NCI-H748 (cell line): ENCODE results near the gene USP48.

Experiments
- DNase-seq: peaks from one replicate; lab custom pipeline; 2025; ENCODE audit not compliant: unreplicated experiment; lab: John Stamatoyannopoulos, UW

Gene USP48

GRCh38 chr1:21752186-21752585, 30.8 kb downstream of the USP48 start:
- DNase-seq = no peak

- no peak for DNase-seq
These were observed 31.7 kb downstream of the USP48 start for GRCh38 chr1:21751281-21751680.

GRCh38 chr1:21750841-21751240, 32.1 kb downstream of the USP48 start:
- no peak for DNase-seq

GRCh38 chr1:21749859-21750468, 33.0 kb downstream of the USP48 start:
- no peak for DNase-seq

- DNase-seq = no peak
These were observed 33.8 kb downstream of the USP48 start for GRCh38 chr1:21749109-21749508.

- DNase-seq = no peak
These were observed 39.5 kb downstream of the USP48 start for GRCh38 chr1:21743476-21743875.

- DNase-seq = no peak
These were observed 40.4 kb downstream of the USP48 start for GRCh38 chr1:21742578-21742977.

- DNase-seq = no peak
These were observed 41.7 kb downstream of the USP48 start for GRCh38 chr1:21741206-21741605.

- no peak for DNase-seq
These were observed 46.1 kb downstream of the USP48 start for GRCh38 chr1:21736876-21737275.

GRCh38 chr1:21736011-21736410, 46.9 kb downstream of the USP48 start:
- no peak for DNase-seq

- DNase-seq = no peak
These were observed 48.4 kb downstream of the USP48 start for GRCh38 chr1:21734526-21734925.

GRCh38 chr1:21732664-21733063, 50.3 kb downstream of the USP48 start:
- no peak for DNase-seq

- DNase-seq = no peak
These were observed 57.1 kb downstream of the USP48 start for GRCh38 chr1:21725748-21726392.

- no peak for DNase-seq
These were observed 58.4 kb downstream of the USP48 start for GRCh38 chr1:21724570-21724969.

GRCh38 chr1:21724098-21724497, 58.9 kb downstream of the USP48 start:
- no peak for DNase-seq

GRCh38 chr1:21721295-21721985, 61.5 kb downstream of the USP48 start:
- DNase-seq = no peak

GRCh38 chr1:21716169-21716568, 66.8 kb downstream of the USP48 start:
- no peak for DNase-seq

- DNase-seq = no peak
These were observed 75.1 kb downstream of the USP48 start for GRCh38 chr1:21707891-21708290.

- no peak for DNase-seq
These were observed 75.7 kb downstream of the USP48 start for GRCh38 chr1:21707086-21707840.

- DNase-seq = no peak
These were observed 76.7 kb downstream of the USP48 start for GRCh38 chr1:21706151-21706835.

- DNase-seq = no peak
These were observed 77.5 kb downstream of the USP48 start for GRCh38 chr1:21705303-21705980.
